Sigmoid colon (tissue), 4 donors: ENCODE results near the gene PEX5L.

Experiments
- CTCF ChIP-seq, 4 experiments: fragments of 450-650 bp in 3 of 4; fragments of 200-600 bp in 1 of 4; IDR thresholded peaks; one replicate each; pipeline ENCODE4 v1.5.1; 2016 to 2019; ENCODE audit warnings: antibody characterized with exemption in 4 of 4, mild to moderate bottlenecking in 3 of 4, moderate library complexity in 2 of 4
- EP300 ChIP-seq, 4 donors: sonication (generic); formaldehyde crosslinking; IDR thresholded peaks; one replicate each; pipeline ENCODE4 v1.6.1; 2017; ENCODE audit warnings: antibody characterized with exemption in 4 of 4
- POLR2A ChIP-seq, 2 donors: fragments of 450-650 bp; IDR thresholded peaks; one replicate each; pipeline ENCODE4 v1.6.1; 2016; ENCODE audit warnings: antibody characterized with exemption in 2 of 2, mild to moderate bottlenecking in 2 of 2, moderate library complexity in 2 of 2
- POLR2AphosphoS5 ChIP-seq, 4 donors: sonication (generic); formaldehyde crosslinking; IDR thresholded peaks; one replicate each; pipeline ENCODE4 v1.6.1; 2017; ENCODE audit warnings: antibody characterized with exemption in 4 of 4

DNA sequence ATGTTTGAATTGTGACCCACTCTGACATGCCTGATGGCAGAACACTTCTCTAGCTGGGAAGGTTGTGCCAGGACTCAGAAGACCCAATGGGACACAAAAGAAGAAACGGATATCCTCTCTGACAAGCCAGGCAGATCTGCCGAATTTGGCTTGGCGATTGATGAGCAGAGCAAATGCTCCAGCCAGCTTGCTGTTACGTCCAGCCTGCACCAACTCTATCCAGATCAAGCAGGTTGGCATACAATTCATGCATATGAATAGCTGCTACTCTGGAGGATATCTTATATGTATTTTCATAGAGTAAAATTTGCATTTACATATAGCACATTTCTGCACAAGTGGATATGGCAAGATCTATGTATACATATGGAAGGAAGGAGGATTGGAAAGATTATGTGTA, 102.8 kb downstream of the PEX5L start:
- TF ChIP-seq POLR2A (IDR thresholded peaks at IDR 0.05) = no peak
- no peak for TF ChIP-seq CTCF (IDR thresholded peaks at IDR 0.05)
- no peak for TF ChIP-seq POLR2AphosphoS5 (IDR thresholded peaks at IDR 0.05)
- TF ChIP-seq EP300 (IDR thresholded peaks at IDR 0.05) = no peak
